Fibroblast of villous mesenchyme (primary cell): ENCODE data around the gene SLC38A10. TPM values are rescaled to one million over a fixed set of nuclear protein-coding genes. Genes with fewer than 3 reads are reported as not detected.

Source experiments
- DNase-seq: peaks from one replicate; pipeline ENCODE4 v3.0.0-alpha.2; 2010; ENCODE audit warnings: low read depth
- H3K4me3 ChIP-seq: 2 replicates; pipeline ENCODE4 v1.5.1; 2011; ENCODE audit warnings: low read depth, mild to moderate bottlenecking, low read length
- total RNA-seq: library from RNA; depleted of rRNA; stranded (reverse); fragments of >200 nt; gene quantifications from 2 replicates; pipeline ENCODE4 v1.2.3, GENCODE V29; 2012
- TF ChIP-seq, protein P1 (sequence below): IDR thresholded peaks from 2 replicates; pipeline ENCODE4 v1.5.1; 2012; ENCODE audit warnings: low read depth, mild to moderate bottlenecking, low read length; ENCODE audit not compliant: insufficient read depth

The SLC38A10 gene
- total RNA-seq, 1 donor = 51.4 TPM

DNA sequence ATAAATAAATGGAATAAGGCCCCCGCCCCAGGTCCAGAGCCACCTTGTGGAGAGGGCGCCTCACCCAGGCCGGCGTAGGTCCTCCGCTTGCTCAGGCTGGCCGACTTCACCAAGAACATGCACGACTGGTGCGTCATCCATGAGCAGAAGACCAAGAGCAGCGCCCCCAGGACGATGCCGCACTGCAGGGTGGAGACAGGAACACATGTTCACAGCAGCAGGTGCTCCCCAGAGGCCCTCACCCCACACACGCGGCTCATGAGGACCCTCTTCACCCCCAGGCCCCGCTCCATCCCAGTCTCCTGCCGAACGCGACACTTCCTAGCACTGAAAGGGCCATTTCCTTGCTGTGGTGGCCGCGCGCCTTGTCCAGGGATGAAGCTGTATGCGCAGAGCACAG, 5.5 kb downstream of the SLC38A10 start:
- TF ChIP-seq, protein P1, sequence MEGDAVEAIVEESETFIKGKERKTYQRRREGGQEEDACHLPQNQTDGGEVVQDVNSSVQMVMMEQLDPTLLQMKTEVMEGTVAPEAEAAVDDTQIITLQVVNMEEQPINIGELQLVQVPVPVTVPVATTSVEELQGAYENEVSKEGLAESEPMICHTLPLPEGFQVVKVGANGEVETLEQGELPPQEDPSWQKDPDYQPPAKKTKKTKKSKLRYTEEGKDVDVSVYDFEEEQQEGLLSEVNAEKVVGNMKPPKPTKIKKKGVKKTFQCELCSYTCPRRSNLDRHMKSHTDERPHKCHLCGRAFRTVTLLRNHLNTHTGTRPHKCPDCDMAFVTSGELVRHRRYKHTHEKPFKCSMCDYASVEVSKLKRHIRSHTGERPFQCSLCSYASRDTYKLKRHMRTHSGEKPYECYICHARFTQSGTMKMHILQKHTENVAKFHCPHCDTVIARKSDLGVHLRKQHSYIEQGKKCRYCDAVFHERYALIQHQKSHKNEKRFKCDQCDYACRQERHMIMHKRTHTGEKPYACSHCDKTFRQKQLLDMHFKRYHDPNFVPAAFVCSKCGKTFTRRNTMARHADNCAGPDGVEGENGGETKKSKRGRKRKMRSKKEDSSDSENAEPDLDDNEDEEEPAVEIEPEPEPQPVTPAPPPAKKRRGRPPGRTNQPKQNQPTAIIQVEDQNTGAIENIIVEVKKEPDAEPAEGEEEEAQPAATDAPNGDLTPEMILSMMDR = no peak
- DNase-seq = no peak
- no peak overlapping the region for H3K4me3 ChIP-seq

DNA sequence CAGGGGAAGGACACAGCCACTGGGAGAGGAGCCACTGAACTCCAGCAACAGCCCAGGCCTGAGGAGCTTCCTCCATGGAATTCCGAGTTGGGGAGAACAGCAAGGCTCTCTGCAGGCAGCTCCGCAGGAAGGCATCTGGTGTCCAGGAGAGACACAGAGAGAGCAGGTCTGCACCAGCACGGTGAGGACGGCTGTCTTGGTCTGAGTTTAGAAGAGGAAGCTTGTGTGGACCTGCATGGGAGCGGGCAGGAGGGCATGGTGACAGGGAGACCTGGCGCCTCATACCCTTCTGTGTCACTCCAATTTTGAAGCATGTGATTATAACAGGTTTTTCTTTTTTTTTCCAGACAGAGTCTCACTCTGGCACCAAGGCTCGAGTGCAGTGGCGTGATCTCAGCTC, 6.4 kb downstream of the SLC38A10 start:
- H3K4me3 ChIP-seq = no peak overlapping the region
- DNase-seq = no peak
- TF ChIP-seq, protein P1 = no peak

DNA sequence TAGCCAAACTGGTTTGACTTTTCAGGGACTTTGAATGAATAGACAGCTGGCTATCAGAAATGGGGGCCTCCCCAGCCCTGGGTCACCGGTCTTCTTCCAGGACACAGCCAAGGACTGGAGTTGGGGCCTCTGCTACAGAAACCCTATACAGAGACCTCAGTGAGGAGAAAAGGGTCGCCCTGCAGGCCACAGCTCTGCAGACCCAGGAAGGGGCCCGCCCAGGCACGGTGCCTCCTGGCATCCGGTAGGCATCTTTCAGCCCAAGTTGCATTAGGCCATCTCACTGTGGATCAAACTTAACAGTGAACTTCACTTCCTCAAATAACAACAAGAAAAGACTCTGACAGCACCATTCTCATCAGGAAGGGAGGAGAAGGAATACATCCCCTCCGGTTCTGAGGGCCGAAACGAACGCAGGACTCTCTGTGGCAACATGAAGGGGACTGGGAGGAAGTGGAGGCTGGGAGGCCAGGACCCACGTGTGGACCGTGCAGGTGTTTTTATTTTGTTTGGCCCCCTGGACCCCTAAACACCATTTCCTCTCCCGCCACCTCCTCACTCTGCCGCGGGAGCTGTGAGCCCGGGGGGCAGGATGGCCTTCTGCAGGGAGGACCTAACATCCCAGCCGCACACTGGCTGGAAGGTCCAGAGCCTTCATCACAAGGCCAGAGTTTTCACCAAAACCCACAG, 7.2 kb downstream of the SLC38A10 start:
- TF ChIP-seq, protein P1 = no peak
- no peak overlapping the region for H3K4me3 ChIP-seq
- DNase-seq = no peak

DNA sequence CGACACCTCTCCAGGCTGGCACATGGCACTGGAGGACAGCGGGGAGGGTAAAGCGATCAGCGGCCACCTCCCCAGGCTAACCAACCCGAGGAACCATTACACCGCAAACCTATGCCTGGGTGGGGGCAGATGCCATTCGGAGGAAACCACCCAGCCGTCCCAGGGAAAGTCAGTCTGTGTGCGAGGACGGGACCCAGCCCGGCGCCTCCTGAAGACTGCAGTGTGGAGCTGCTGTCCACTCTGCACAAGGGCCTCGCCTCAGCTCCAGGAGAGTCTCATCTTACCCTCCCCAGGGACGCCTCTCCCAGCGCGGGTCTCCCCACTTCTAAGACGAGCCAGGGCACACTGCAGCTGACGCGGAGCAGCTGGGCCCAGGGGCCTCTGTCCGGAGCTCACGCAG, 8.0 kb downstream of the SLC38A10 start:
- no peak for DNase-seq
- TF ChIP-seq, protein P1 = no peak

DNA sequence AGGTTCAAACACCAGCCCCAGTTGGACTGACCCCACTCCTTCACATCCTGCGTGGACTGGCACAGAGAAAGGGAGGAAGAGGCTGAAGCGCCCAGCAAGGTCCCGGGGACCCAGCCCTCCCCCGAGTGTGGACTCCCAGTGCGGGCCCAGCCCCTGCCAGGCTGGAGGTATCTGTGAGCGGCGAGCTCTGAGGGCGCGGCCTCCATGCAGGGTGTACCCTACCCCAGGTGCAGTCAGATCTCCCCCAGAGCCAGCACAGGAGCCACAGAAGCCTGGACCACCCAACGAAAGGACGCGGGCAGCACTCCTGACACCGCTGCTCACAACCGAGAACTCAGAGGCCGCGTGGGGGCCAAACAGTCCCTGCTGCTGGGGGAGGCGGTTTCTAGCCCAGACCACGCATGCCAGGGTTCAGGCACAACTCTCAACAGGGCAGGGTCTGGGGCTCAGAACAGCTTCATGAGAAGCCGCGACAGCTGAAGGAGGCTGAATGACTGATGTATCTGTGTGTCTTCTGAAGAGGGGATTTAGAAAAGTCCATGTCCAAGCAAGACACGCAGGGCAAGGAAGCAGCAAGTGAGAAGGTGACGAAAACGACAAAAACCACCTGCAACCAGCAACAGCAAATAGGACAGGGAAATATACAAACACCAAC, 8.5 kb downstream of the SLC38A10 start:
- no peak overlapping the region for H3K4me3 ChIP-seq
- DNase-seq = no peak
- TF ChIP-seq, protein P1 = no peak

More for the DNA sequence above, 8.0 kb downstream of the SLC38A10 start:
- H3K4me3 ChIP-seq = no peak overlapping the region

DNA sequence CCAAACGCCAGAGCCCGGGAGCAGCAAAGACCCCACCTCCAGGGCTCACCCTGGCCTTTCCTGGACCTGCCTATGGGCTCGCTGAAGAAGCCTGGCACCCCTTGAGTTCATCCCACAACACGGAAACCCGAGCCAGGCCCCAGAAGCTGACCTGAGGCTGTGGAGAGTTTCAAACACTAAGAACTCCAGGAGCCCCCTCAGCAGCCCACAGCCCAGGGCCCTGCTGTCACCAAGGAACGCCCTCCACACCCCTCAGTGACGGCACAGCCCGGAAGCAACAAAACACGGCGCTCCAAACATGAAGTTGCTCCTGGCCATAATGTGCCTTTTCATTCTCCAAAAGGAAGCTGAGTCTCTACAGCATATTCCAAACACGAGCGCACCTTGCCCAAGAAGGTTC, 9.2 kb downstream of the SLC38A10 start:
- H3K4me3 ChIP-seq = peak overlapping the region; percentile 4
- DNase-seq = no peak
- TF ChIP-seq, protein P1 = no peak
